ENCODE data around the gene AASS.

- no peak for TF ChIP-seq POLR2A (IDR thresholded peaks at IDR 0.05; ENCODE audit: low read length)
- no peak for TF ChIP-seq GATA1 (IDR thresholded peaks at IDR 0.05; ENCODE audit: low read depth, low read length)
These were observed 105.9 kb downstream of the AASS start for GRCh38 chr7:122038134-122038533.
